Right forelimb (tissue), 1 donor: ENCODE data around the gene ADAM22.

ENCODE experiments used
- DNase-seq: peaks from one replicate; pipeline ENCODE4 v3.0.0-alpha.2; 2018

The ADAM22 gene

DNA sequence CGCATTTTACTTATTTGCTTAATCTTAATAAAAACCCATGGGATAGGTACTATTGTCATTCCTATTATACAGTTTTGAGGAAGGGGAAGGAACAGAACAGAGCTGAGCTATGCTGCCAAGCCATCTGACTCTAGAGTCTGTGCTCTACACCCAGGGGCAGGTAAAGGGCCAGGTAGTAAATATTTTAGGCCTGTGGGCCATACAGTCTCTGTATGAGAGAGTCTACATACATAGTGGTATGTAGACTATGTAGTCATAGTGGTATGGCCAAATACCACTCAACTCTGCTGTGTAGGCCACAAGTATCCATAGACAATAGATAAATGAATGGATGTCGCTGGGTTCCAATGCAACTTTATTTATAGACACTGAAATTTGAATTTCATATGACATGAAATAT lies 289.2 kb downstream of the ADAM22 start:
- DNase-seq, result no peak

GRCh38 chr7:88224601-88225275 lies 290.7 kb downstream of the ADAM22 start:
- DNase-seq, result no peak

GRCh38 chr7:88226201-88226600 lies 292.1 kb downstream of the ADAM22 start:
- DNase-seq, result no peak

- DNase-seq, result no peak
Observed at GRCh38 chr7:88226886-88227516, 292.9 kb downstream of the ADAM22 start.

- no peak for DNase-seq
Observed at GRCh38 chr7:88229302-88229995, 295.4 kb downstream of the ADAM22 start.

- no peak for DNase-seq
Observed at GRCh38 chr7:88230646-88231045, 296.6 kb downstream of the ADAM22 start.

- no peak for DNase-seq
Observed at GRCh38 chr7:88233828-88234227, 299.8 kb downstream of the ADAM22 start.

DNA sequence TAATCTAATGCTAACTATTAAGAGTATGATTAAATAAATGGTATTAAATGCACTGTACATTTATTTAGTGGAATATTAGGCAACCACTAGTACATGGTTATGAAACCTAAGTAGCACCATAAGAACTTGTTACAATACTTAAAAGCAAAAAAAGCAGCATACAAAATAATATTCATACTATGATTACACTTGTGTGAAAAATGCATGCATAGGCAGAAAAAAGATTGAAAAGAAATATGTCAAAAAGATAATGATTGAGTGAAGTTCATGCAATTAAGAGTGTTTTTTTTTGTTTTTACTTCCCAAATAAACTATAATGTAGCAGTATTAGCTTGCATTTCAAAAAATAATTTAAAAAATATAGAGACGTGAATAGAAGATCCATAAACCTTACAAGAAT lies 305.8 kb downstream of the ADAM22 start:
- DNase-seq, result no peak

- DNase-seq, result peak; percentile 50
Observed at GRCh38 chr7:88243345-88243909, 309.4 kb downstream of the ADAM22 start.

- DNase-seq, result no peak
Observed at GRCh38 chr7:88244258-88244657, 310.2 kb downstream of the ADAM22 start.
